Left lung (tissue), 10 donors: Measurements from ENCODE around the gene UPF1. TPM values are rescaled to one million over a fixed set of nuclear protein-coding genes. Genes with fewer than 3 reads are reported as not detected.

Experiments
- ATAC-seq: fragments of 200-7000 bp; cut with Tn5 transposase; one replicate; pipeline ENCODE4 v1.9.1; 2020; ENCODE audit warnings: moderate library complexity
- DNase-seq, 4 donors: peaks; one replicate each; pipeline ENCODE4 v3.0.0-alpha.2; 2013 to 2020
- H3K27ac ChIP-seq, 2 donors: fragments of 200-600 bp; sonication (generic) in 1 of 2; one replicate each; pipeline versions ENCODE4 v1.5.0 to v1.8.0; 2020 to 2021
- H3K27me3 ChIP-seq, 2 donors: fragments of 200-600 bp; sonication (generic) in 1 of 2; one replicate each; pipeline versions ENCODE4 v1.5.0 to v1.8.0; 2020 to 2021
- H3K36me3 ChIP-seq, 2 donors: fragments of 200-600 bp; sonication (generic) in 1 of 2; one replicate each; pipeline versions ENCODE4 v1.5.0 to v1.8.0; 2020 to 2021
- H3K4me1 ChIP-seq, 2 donors: fragments of 200-600 bp; one replicate each; pipeline ENCODE4 v1.8.0; 2021
- H3K4me3 ChIP-seq, 2 donors: fragments of 200-600 bp; sonication (generic) in 1 of 2; one replicate each; pipeline versions ENCODE4 v1.5.0 to v1.8.0; 2020 to 2021; ENCODE audit warnings: mild to moderate bottlenecking in 1 of 2
- H3K9me3 ChIP-seq, 2 donors: fragments of 200-600 bp; sonication (generic) in 1 of 2; one replicate each; pipeline versions ENCODE4 v1.5.0 to v1.8.0; 2020 to 2021
- intact Hi-C, 2 donors: fragments of 100-400 bp; cut with DNase I; formaldehyde crosslinking; loops; one replicate each; pipeline versions ENCODE4 v1.11.2 to v1.14.2; 2022
- polyA plus RNA-seq, 6 donors: library from polyadenylated mRNA; unstranded; fragments of 120-200 nt; gene quantifications; one replicate each; pipeline ENCODE4 v1.2.1, GENCODE V29; 2013; ENCODE audit not compliant: insufficient read length in 6 of 6
- total RNA-seq, 2 donors: library from RNA; stranded (reverse); fragmentation: NEBNext Ultra II Directional; extraction: Animal tissue kit (Norgen Biotek cat#: 25700); gene quantifications; one replicate each; pipeline ENCODE4 v1.2.1, GENCODE V29; 2021
- TF ChIP-seq, protein P1 (sequence below), 2 donors: fragments of 200-600 bp; sonication (generic) in 1 of 2; IDR thresholded peaks; one replicate each; pipeline versions ENCODE4 v1.5.0 to v1.8.0; 2021; ENCODE audit warnings: antibody characterized with exemption in 2 of 2
- donor health status: DM: no; HTN: yes; CAD: no.
- donor health status: DM: no; HTN: no; CAD: no.

UPF1 gene
- total and polyA plus RNA-seq, 8 donors, result 49.1 to 80.9 (median 55.3) TPM

DNA sequence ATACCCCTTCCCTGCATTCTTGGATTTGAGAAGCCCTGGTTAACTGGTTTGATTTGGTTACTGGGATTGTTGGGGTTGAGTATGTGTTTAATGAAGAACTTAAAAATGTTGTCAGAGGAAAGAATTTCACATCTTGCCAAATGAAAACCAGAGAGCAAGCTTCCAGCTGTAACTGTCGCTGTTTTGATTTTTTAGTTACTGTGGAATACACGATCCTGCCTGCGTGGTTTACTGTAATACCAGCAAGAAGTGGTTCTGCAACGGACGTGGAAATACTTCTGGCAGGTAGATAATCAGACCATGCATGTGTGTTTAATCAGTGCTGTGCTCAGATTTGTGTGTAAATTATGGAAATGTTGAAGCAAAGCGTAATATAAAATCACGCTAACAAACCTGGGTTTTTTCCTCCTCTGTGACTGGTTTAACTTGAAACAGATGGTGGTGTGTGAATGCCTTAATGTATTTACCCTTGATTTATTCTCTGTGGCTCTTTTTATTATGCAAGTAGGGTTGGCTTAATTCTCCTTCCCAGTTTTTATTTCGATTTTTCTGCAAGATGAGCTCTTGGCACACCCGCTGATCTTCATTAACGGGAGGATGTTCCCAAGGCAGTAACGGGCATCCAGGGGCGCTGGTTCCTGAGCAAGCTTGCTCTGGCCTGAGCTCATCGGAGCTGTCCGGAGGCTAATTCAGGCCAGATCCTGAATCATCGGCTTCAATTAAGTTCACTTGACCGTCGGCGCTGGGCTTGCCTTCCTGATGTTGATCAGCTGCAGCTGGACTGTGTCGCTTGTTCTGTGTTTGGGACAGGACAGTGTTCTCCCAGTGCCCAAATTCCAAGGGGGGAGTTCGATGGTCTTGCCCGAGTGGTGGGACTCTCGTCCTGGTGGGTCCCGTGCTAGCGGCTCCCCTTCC is 16.0 kb downstream of the UPF1 start:
- Histone ChIP-seq H3K27me3 (no peaks in the 10 kb centered on the region), H3K27ac (peak overlapping the region; percentile 75 to 96), H3K36me3 (peaks cover 0 to 47% of the 10 kb centered on the region in 2 donors), H3K9me3 (no peaks in the 10 kb centered on the region), H3K4me3 (no peak overlapping the region), H3K4me1 (peaks cover 28 to 76% of the 10 kb centered on the region in 2 donors)
- intact Hi-C loops, result loop anchor here in 1 of 2 donors (10.0 kb wide), 1 partner anchor 393 kb away; no protein-coding TSS in a partner anchor
- ATAC-seq (peak; percentile 22), DNase-seq (peak in 1 of 4 donors; percentile 21)
- TF ChIP-seq, protein P1, sequence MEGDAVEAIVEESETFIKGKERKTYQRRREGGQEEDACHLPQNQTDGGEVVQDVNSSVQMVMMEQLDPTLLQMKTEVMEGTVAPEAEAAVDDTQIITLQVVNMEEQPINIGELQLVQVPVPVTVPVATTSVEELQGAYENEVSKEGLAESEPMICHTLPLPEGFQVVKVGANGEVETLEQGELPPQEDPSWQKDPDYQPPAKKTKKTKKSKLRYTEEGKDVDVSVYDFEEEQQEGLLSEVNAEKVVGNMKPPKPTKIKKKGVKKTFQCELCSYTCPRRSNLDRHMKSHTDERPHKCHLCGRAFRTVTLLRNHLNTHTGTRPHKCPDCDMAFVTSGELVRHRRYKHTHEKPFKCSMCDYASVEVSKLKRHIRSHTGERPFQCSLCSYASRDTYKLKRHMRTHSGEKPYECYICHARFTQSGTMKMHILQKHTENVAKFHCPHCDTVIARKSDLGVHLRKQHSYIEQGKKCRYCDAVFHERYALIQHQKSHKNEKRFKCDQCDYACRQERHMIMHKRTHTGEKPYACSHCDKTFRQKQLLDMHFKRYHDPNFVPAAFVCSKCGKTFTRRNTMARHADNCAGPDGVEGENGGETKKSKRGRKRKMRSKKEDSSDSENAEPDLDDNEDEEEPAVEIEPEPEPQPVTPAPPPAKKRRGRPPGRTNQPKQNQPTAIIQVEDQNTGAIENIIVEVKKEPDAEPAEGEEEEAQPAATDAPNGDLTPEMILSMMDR (IDR thresholded peaks at IDR 0.05), result peak in 1 of 2 donors; percentile 37

DNA sequence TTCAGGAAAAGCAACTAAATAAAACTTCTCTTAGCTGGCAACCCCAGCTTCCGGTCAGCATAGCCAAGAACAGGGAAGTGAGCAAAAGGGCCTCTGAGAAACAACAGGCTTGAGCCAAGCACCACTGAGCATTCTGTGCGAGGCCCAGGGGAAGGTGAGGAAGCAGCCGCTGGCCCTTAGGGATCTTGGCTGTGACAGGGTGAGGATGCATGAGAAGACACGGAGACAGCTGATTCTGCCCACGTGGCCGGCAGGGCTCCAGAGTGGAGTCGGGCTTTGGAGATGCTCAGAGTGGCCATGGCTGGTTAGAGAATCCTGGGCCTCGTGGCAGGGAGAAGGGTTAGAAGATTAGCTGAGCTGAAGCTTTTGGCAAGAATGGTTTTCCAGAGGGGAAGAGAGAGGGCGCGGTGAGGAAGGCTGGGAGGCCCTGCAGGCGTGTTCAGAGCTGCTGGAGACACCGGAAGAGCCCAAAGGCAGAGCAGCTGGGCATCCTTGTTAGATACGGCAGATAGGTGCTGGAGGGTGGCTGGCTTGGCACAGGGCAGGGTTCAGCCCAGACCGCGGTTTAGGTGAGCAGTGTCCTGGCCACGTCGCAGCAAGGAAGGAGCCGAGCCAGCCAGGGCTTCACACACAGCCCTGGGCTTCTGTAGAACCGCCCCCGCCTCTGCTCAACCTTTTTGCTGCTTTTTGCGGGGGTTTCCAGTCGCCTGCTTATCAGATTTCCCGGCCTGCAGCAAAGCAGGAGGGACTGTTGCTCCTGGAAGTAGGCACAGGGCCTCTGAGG is 17.3 kb downstream of the UPF1 start:
- intact Hi-C loops, result loop anchor here in 1 of 2 donors (10.0 kb wide), 1 partner anchor 394 kb away; no protein-coding TSS in a partner anchor
- peak overlapping the region; percentile 75 to 96 for H3K27ac ChIP-seq
- H3K4me3 ChIP-seq, result peak overlapping the region in 1 of 2 donors; percentile 4
- H3K36me3 ChIP-seq, result peaks cover 0 to 60% of the 10 kb centered on the region in 2 donors
- ATAC-seq (peak; percentile 60), DNase-seq (peak in 3 of 4 donors; percentile 74 to 88 (median 75))
- H3K9me3 ChIP-seq, result no peaks in the 10 kb centered on the region
- TF ChIP-seq, protein P1 (IDR thresholded peaks at IDR 0.05), result no peak
- H3K27me3 ChIP-seq, result no peaks in the 10 kb centered on the region
- peaks cover 28 to 65% of the 10 kb centered on the region in 2 donors for H3K4me1 ChIP-seq

DNA sequence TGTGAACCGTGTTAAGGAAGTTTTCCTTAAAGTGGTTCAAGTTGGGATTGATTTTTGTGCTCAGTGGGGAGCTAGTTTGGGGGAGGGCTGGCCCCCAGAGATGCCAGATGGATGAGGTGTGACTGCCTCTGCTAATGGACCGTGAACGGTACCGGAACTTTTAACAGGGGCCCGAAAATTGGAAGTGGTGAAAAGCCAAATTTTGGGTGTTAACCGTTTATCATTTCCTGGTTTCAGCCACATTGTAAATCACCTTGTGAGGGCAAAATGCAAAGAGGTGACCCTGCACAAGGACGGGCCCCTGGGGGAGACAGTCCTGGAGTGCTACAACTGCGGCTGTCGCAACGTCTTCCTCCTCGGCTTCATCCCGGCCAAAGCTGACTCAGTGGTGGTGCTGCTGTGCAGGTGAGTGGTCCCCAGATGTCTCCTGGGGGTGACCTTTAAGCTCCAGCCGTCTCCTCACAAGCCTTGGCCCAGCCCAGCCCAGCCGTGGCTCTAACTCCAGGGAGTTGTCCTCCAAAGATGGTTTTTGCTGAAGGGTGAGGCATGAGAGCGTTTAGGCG is 18.2 kb downstream of the UPF1 start:
- Histone ChIP-seq H3K4me1 (peaks cover 28 to 58% of the 10 kb centered on the region in 2 donors), H3K4me3 (no peak overlapping the region), H3K36me3 (peaks cover 4 to 68% of the 10 kb centered on the region in 2 donors), H3K27ac (peak overlapping the region; percentile 75 to 96), H3K9me3 (no peaks in the 10 kb centered on the region), H3K27me3 (no peaks in the 10 kb centered on the region)
- TF ChIP-seq, protein P1 (IDR thresholded peaks at IDR 0.05), result no peak
- ATAC-seq (no peak), DNase-seq (no peak)
- intact Hi-C loops, result loop anchor here in 1 of 2 donors (10.0 kb wide), 1 partner anchor 395 kb away; no protein-coding TSS in a partner anchor

DNA sequence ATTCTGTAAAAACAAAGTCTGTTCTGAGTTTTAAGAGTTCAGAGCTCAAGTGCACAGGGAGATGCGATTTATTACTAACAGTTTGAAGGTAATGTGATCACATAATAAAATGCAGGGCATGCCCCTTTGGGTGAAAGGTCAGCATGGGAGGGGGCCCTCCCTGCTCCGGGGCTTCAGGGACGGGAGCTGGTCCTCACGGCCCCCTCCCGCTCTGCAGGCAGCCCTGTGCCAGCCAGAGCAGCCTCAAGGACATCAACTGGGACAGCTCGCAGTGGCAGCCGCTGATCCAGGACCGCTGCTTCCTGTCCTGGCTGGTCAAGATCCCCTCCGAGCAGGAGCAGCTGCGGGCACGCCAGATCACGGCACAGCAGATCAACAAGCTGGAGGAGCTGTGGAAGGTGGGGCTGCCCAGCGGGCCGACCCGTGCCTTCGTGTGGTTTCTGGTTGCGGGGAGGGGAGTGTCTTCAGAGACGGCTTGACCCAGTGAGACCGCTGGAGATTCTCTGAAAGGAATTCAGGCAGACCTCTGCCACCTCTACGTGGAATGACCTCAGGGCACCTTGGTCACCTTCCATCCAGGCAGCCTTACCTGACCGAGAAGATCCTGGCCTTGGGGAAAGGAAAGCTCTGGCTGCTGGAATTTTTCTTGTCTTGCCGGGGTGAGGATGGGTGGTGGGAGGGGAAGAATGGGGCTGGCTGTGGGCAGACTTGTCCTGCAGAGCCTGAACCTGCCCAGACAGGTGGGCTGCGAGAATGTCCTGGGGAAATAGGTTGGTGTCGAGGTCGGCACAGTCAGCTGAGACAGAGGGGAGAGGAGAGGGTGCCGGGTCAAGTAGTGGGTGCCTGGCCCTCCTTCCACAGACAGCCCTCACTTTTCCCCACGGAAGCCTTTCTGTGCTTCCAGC is 19.0 kb downstream of the UPF1 start:
- H3K4me1 ChIP-seq, result peaks cover 28 to 52% of the 10 kb centered on the region in 2 donors
- H3K27ac ChIP-seq, result no peak overlapping the region
- no peaks in the 10 kb centered on the region for H3K27me3 ChIP-seq
- peaks cover 8 to 76% of the 10 kb centered on the region in 2 donors for H3K36me3 ChIP-seq
- no peak for ATAC-seq
- TF ChIP-seq, protein P1 (IDR thresholded peaks at IDR 0.05), result no peak
- DNase-seq, result no peak
- no peak overlapping the region for H3K4me3 ChIP-seq
- intact Hi-C loops, result no loop called here
- H3K9me3 ChIP-seq, result no peaks in the 10 kb centered on the region
